Chondrocyte (in vitro differentiated cells): ENCODE measurements around the gene ESR1. TPM values are rescaled to one million over a fixed set of nuclear protein-coding genes. Genes with fewer than 3 reads are reported as not detected.
A peak's percentile ranks its signal among the peaks of the same experiment; 100 is the strongest.

Experiments used
- DNase-seq: peaks from one replicate; pipeline ENCODE4 v3.0.0; 2021; ENCODE audit warnings: mixed read lengths, low spot score
- H3K27ac Mint-ChIP-seq: one replicate; pipeline ENCODE4 v1.8.0; 2021; ENCODE audit warnings: mild to moderate bottlenecking, moderate library complexity, mixed read lengths; ENCODE audit not compliant: unreplicated experiment
- H3K27me3 Mint-ChIP-seq: 2 replicates; pipeline ENCODE4 v1.8.0; 2021; ENCODE audit warnings: low read depth, mixed read lengths
- H3K36me3 Mint-ChIP-seq: 2 replicates; pipeline ENCODE4 v1.8.0; 2021; ENCODE audit warnings: low read depth, mixed read lengths
- H3K4me1 Mint-ChIP-seq: 2 replicates; pipeline ENCODE4 v1.8.0; 2021; ENCODE audit warnings: low read depth, mild to moderate bottlenecking, mixed read lengths
- H3K4me3 Mint-ChIP-seq: one replicate; pipeline ENCODE4 v1.8.0; 2021; ENCODE audit warnings: mild to moderate bottlenecking, moderate library complexity, mixed read lengths; ENCODE audit not compliant: unreplicated experiment
- H3K9me3 Mint-ChIP-seq: 2 replicates; pipeline ENCODE4 v1.8.0; 2021; ENCODE audit warnings: low read depth, mixed read lengths
- total RNA-seq: library from RNA; stranded (reverse); gene quantifications from 3 replicates; pipeline ENCODE4 v1.2.1, GENCODE V29; 2021
- TF ChIP-seq, protein P1 (sequence below): fragments of 200-600 bp; sonication (generic); IDR thresholded peaks from 2 replicates; pipeline ENCODE4 v1.5.0; 2021; ENCODE audit warnings: antibody characterized with exemption, mild to moderate bottlenecking, moderate library complexity

The ESR1 gene
- total RNA-seq, 1 donor from 2014 or later = not detected

GRCh38 chr6:151763938-151764680, 43.4 kb upstream of the ESR1 start:
- H3K4me3 Mint-ChIP-seq = peak overlapping the region; percentile 56
- H3K36me3 Mint-ChIP-seq = no peaks in the 10 kb centered on the region
- no peak for DNase-seq
- H3K27ac Mint-ChIP-seq = no peak overlapping the region
- peaks cover 22% of the 10 kb centered on the region for H3K4me1 Mint-ChIP-seq
- peaks cover 21% of the 10 kb centered on the region for H3K27me3 Mint-ChIP-seq
- no peaks in the 10 kb centered on the region for H3K9me3 Mint-ChIP-seq
- TF ChIP-seq, protein P1, sequence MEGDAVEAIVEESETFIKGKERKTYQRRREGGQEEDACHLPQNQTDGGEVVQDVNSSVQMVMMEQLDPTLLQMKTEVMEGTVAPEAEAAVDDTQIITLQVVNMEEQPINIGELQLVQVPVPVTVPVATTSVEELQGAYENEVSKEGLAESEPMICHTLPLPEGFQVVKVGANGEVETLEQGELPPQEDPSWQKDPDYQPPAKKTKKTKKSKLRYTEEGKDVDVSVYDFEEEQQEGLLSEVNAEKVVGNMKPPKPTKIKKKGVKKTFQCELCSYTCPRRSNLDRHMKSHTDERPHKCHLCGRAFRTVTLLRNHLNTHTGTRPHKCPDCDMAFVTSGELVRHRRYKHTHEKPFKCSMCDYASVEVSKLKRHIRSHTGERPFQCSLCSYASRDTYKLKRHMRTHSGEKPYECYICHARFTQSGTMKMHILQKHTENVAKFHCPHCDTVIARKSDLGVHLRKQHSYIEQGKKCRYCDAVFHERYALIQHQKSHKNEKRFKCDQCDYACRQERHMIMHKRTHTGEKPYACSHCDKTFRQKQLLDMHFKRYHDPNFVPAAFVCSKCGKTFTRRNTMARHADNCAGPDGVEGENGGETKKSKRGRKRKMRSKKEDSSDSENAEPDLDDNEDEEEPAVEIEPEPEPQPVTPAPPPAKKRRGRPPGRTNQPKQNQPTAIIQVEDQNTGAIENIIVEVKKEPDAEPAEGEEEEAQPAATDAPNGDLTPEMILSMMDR = peak; percentile 76

GRCh38 chr6:151765444-151765886, 42.0 kb upstream of the ESR1 start:
- no peak overlapping the region for H3K27ac Mint-ChIP-seq
- H3K36me3 Mint-ChIP-seq = no peaks in the 10 kb centered on the region
- TF ChIP-seq, protein P1 = peak; percentile 93
- DNase-seq = no peak
- H3K27me3 Mint-ChIP-seq = peaks cover 29% of the 10 kb centered on the region
- H3K9me3 Mint-ChIP-seq = no peaks in the 10 kb centered on the region
- no peak overlapping the region for H3K4me3 Mint-ChIP-seq
- peaks cover 22% of the 10 kb centered on the region for H3K4me1 Mint-ChIP-seq

- TF ChIP-seq, protein P1 = no peak
- no peak for DNase-seq
- Mint-ChIP-seq H3K4me3 (no peak overlapping the region), H3K9me3 (no peaks in the 10 kb centered on the region), H3K4me1 (no peaks in the 10 kb centered on the region), H3K27me3 (peaks cover 44% of the 10 kb centered on the region), H3K36me3 (no peaks in the 10 kb centered on the region), H3K27ac (no peak overlapping the region)
Measured at GRCh38 chr6:151772446-151772845, 35.0 kb upstream of the ESR1 start.

GRCh38 chr6:151773382-151773781, 34.1 kb upstream of the ESR1 start:
- Mint-ChIP-seq H3K27me3 (peaks cover 37% of the 10 kb centered on the region), H3K9me3 (no peaks in the 10 kb centered on the region), H3K4me3 (no peak overlapping the region), H3K4me1 (no peaks in the 10 kb centered on the region), H3K36me3 (no peaks in the 10 kb centered on the region), H3K27ac (no peak overlapping the region)
- DNase-seq = no peak
- TF ChIP-seq, protein P1 = no peak

- DNase-seq = no peak
- Mint-ChIP-seq H3K27me3 (peaks cover 8% of the 10 kb centered on the region), H3K9me3 (peaks cover 7% of the 10 kb centered on the region), H3K27ac (no peak overlapping the region), H3K36me3 (no peaks in the 10 kb centered on the region), H3K4me1 (no peaks in the 10 kb centered on the region), H3K4me3 (no peak overlapping the region)
- TF ChIP-seq, protein P1 = no peak
Measured at GRCh38 chr6:151782560-151782959, 24.9 kb upstream of the ESR1 start.
